HEK293T (cell line): ENCODE data around the gene OTX2.

Experiments used
- CTCF ChIA-PET: fragments of 350-600 bp; formaldehyde crosslinking; extraction: SDS; loops from one replicate; lab custom pipeline; 2021; ENCODE audit warnings: antibody characterized with exemption, inconsistent platforms; lab: Yijun Ruan, JAX
- POLR2A ChIA-PET: fragments of 350-600 bp; formaldehyde crosslinking; extraction: SDS; loops from one replicate; lab custom pipeline; 2020; ENCODE audit warnings: antibody characterized with exemption, inconsistent platforms; lab: Yijun Ruan, JAX
- DNase-seq: peaks from one replicate; pipeline ENCODE4 v3.0.0; 2012; ENCODE audit warnings: mixed read lengths; ENCODE audit errors: extremely low spot score
- ARNT ChIP-seq: fragments of 450-650 bp; IDR thresholded peaks from 2 replicates; pipeline ENCODE4 v1.6.1; 2017; ENCODE audit warnings: mild to moderate bottlenecking
- BHLHE40 ChIP-seq: fragments of 450-650 bp; IDR thresholded peaks from 2 replicates; pipeline ENCODE4 v1.6.1; 2016; ENCODE audit warnings: mild to moderate bottlenecking, moderate library complexity, borderline replicate concordance
- CTBP1 ChIP-seq: fragments of 450-650 bp; IDR thresholded peaks from 2 replicates; pipeline ENCODE4 v1.6.1; 2016; ENCODE audit warnings: borderline replicate concordance
- ELF4 ChIP-seq: fragments of 450-650 bp; IDR thresholded peaks from 2 replicates; pipeline ENCODE4 v1.6.1; 2017; ENCODE audit warnings: antibody characterized with exemption
- FOXK2 ChIP-seq: fragments of 450-650 bp; IDR thresholded peaks from 2 replicates; pipeline ENCODE4 v1.6.1; 2016; ENCODE audit warnings: mild to moderate bottlenecking
- NFRKB ChIP-seq: fragments of 450-650 bp; IDR thresholded peaks from 2 replicates; pipeline ENCODE4 v1.6.1; 2016; ENCODE audit warnings: mild to moderate bottlenecking, moderate library complexity
- PKNOX1 ChIP-seq: fragments of 450-650 bp; IDR thresholded peaks from 2 replicates; pipeline ENCODE4 v1.6.1; 2016
- SP1 ChIP-seq: fragments of 450-650 bp; IDR thresholded peaks from 2 replicates; pipeline ENCODE4 v1.6.1; 2017
- SUZ12 ChIP-seq: fragments of 450-650 bp; IDR thresholded peaks from 2 replicates; pipeline ENCODE4 v1.6.1; 2016; ENCODE audit warnings: mild to moderate bottlenecking
- TARDBP ChIP-seq: fragments of 450-650 bp; IDR thresholded peaks from 2 replicates; pipeline ENCODE4 v1.6.1; 2016
- ZNF384 ChIP-seq: fragments of 450-650 bp; IDR thresholded peaks from 2 replicates; pipeline ENCODE4 v1.6.1; 2016

The OTX2 gene

GRCh38 chr14:56753396-56753795 lies 56.9 kb downstream of the OTX2 start:
- CTCF ChIA-PET: interaction anchor here (0.6 kb wide), 1 partner anchor 11 kb away, joined by 3 read pairs; no protein-coding TSS in a partner anchor
- DNase-seq: no peak
- POLR2A ChIA-PET: no interaction called here
- TF ChIP-seq FOXK2: no peak

GRCh38 chr14:56752428-56752827 lies 57.9 kb downstream of the OTX2 start:
- CTCF ChIA-PET: interaction anchor here (0.6 to 0.7 kb wide), 3 partner anchors 38 to 1119 kb away, joined by 3 to 6 read pairs (median 5); no protein-coding TSS in a partner anchor
- DNase-seq: no peak
- TF ChIP-seq ZNF384 (no peak), SP1 (no peak), TARDBP (no peak), BHLHE40 (no peak), ARNT (no peak), PKNOX1 (no peak), ELF4 (no peak), CTBP1 (no peak)
- POLR2A ChIA-PET: no interaction called here

GRCh38 chr14:56751471-56751870 lies 58.8 kb downstream of the OTX2 start:
- no peak for TF ChIP-seq SUZ12
- TF ChIP-seq NFRKB: no peak
- no peak for TF ChIP-seq SP1
- POLR2A ChIA-PET: no interaction called here
- CTCF ChIA-PET: no interaction called here
- peak; percentile 36 for DNase-seq
